Nephron (organoid): ENCODE results near the gene LBP.

Experiments
- H3K27ac Mint-ChIP-seq, 3 experiments: 2 replicates each; pipeline ENCODE4 v1.8.0; 2020; ENCODE audit warnings: mixed read lengths in 3 of 3, mild to moderate bottlenecking in 2 of 3, moderate library complexity in 1 of 3
- H3K27me3 Mint-ChIP-seq: 2 replicates; pipeline ENCODE4 v1.8.0; 2021; ENCODE audit warnings: low read depth, mild to moderate bottlenecking, moderate library complexity, mixed read lengths
- H3K36me3 Mint-ChIP-seq: 2 replicates; pipeline ENCODE4 v1.8.0; 2020; ENCODE audit warnings: low read depth, mixed read lengths
- H3K4me1 Mint-ChIP-seq: 2 replicates; pipeline ENCODE4 v1.8.0; 2020; ENCODE audit warnings: mixed read lengths
- H3K4me3 Mint-ChIP-seq, 3 experiments: 2 replicates each; pipeline ENCODE4 v1.8.0; 2020; ENCODE audit warnings: mild to moderate bottlenecking in 3 of 3, mixed read lengths in 3 of 3, moderate library complexity in 2 of 3
- H3K9me3 Mint-ChIP-seq: 2 replicates; pipeline ENCODE4 v1.8.0; 2020; ENCODE audit warnings: mixed read lengths
- CTCF ChIP-seq, 3 experiments: fragments of 200-600 bp; sonication (generic); IDR thresholded peaks; one replicate each; pipeline ENCODE4 v1.5.0; 2021; ENCODE audit warnings: antibody characterized with exemption in 3 of 3; ENCODE audit not compliant: unreplicated experiment in 3 of 3

The LBP gene

GRCh38 chr20:38346247-38346651 is at the start of gene LBP:
Gene LBP (plus strand): TSS chr20:38346482. CDS start chr20:38346517, 35 bp downstream.
- TF ChIP-seq CTCF (IDR thresholded peaks at IDR 0.05; ENCODE audit: unreplicated experiment in 3 of 3), result no peak
- Mint-ChIP-seq H3K9me3 (no peaks in the 10 kb centered on the region), H3K4me3 (no peak within 1 kb of the TSS), H3K4me1 (peaks cover 10% of the 10 kb centered on the region), H3K27ac (no peak within 1 kb of the TSS), H3K36me3 (no peaks in the 10 kb centered on the region), H3K27me3 (peaks cover 4% of the 10 kb centered on the region)

- Mint-ChIP-seq H3K27ac (peak overlapping the region in 2 of 3 experiments; percentile 98 to 100), H3K36me3 (no peaks in the 10 kb centered on the region), H3K4me1 (peaks cover 44% of the 10 kb centered on the region), H3K9me3 (no peaks in the 10 kb centered on the region), H3K4me3 (no peak overlapping the region), H3K27me3 (no peaks in the 10 kb centered on the region)
- TF ChIP-seq CTCF (IDR thresholded peaks at IDR 0.05; ENCODE audit: unreplicated experiment in 3 of 3), result no peak
Observed at GRCh38 chr20:38297916-38298674, 48.2 kb upstream of the LBP start.

- Mint-ChIP-seq H3K36me3 (no peaks in the 10 kb centered on the region), H3K27me3 (no peaks in the 10 kb centered on the region), H3K27ac (peak overlapping the region; percentile 97 to 100 (median 98)), H3K4me1 (peaks cover 45% of the 10 kb centered on the region), H3K4me3 (no peak overlapping the region), H3K9me3 (no peaks in the 10 kb centered on the region)
- TF ChIP-seq CTCF (IDR thresholded peaks at IDR 0.05; ENCODE audit: unreplicated experiment in 3 of 3), result no peak
Observed at GRCh38 chr20:38298768-38299288, 47.5 kb upstream of the LBP start.

- peak overlapping the region; percentile 74 to 100 (median 98) for H3K27ac Mint-ChIP-seq
- peaks cover 53% of the 10 kb centered on the region for H3K4me1 Mint-ChIP-seq
- no peaks in the 10 kb centered on the region for H3K9me3 Mint-ChIP-seq
- no peaks in the 10 kb centered on the region for H3K27me3 Mint-ChIP-seq
- H3K4me3 Mint-ChIP-seq, result no peak overlapping the region
- H3K36me3 Mint-ChIP-seq, result no peaks in the 10 kb centered on the region
- no peak for TF ChIP-seq CTCF (IDR thresholded peaks at IDR 0.05; ENCODE audit: unreplicated experiment in 3 of 3)
Observed at GRCh38 chr20:38299963-38300362, 46.3 kb upstream of the LBP start.

- no peak for TF ChIP-seq CTCF (IDR thresholded peaks at IDR 0.05; ENCODE audit: unreplicated experiment in 3 of 3)
- H3K9me3 Mint-ChIP-seq, result no peaks in the 10 kb centered on the region
- no peaks in the 10 kb centered on the region for H3K27me3 Mint-ChIP-seq
- H3K4me3 Mint-ChIP-seq, result no peak overlapping the region
- peak overlapping the region; percentile 74 to 100 (median 98) for H3K27ac Mint-ChIP-seq
- no peaks in the 10 kb centered on the region for H3K36me3 Mint-ChIP-seq
- peaks cover 54% of the 10 kb centered on the region for H3K4me1 Mint-ChIP-seq
Observed at GRCh38 chr20:38300438-38300837, 45.8 kb upstream of the LBP start.

- Mint-ChIP-seq H3K4me1 (peaks cover 54% of the 10 kb centered on the region), H3K27me3 (no peaks in the 10 kb centered on the region), H3K4me3 (no peak overlapping the region), H3K27ac (peak overlapping the region in 2 of 3 experiments; percentile 98 to 100), H3K9me3 (no peaks in the 10 kb centered on the region), H3K36me3 (no peaks in the 10 kb centered on the region)
- no peak for TF ChIP-seq CTCF (IDR thresholded peaks at IDR 0.05; ENCODE audit: unreplicated experiment in 3 of 3)
Observed at GRCh38 chr20:38301309-38301708, 45.0 kb upstream of the LBP start.
